OCI-LY7 (cell line): ENCODE data around the gene CPNE2. TPM values are rescaled to one million over a fixed set of nuclear protein-coding genes. Genes with fewer than 3 reads are reported as not detected.

Experiments
- BruUV-seq: library from RNA; stranded (reverse); fragments of 400-500 nt; replicated peaks from 2 replicates; lab custom pipeline; 2021; lab: Mats Ljungman, UMichigan
- CTCF ChIA-PET: fragments of 300-600 bp; sonication (Branson Sonifier 250); formaldehyde crosslinking; loops from one replicate; lab custom pipeline; 2022; ENCODE audit warnings: antibody characterized with exemption; ENCODE audit not compliant: unreplicated experiment; lab: Charles Lee
- POLR2A ChIA-PET: fragments of 300-600 bp; sonication (Branson Sonifier 250); formaldehyde crosslinking; loops from one replicate; lab custom pipeline; 2022; ENCODE audit warnings: antibody characterized with exemption; lab: Charles Lee
- DNase-seq: peaks from one replicate; pipeline ENCODE4 v3.0.0-alpha.2; 2015; ENCODE audit warnings: low spot score
- H2AFZ ChIP-seq: fragments of 200-600 bp; sonication (generic), shearing (Covaris generic); 2 replicates; pipeline ENCODE4 v1.6.1; 2014; ENCODE audit warnings: mild to moderate bottlenecking, antibody characterized with exemption, low read length, moderate library complexity
- H3K27ac ChIP-seq: fragments of 200-600 bp; sonication (generic); 2 replicates; pipeline ENCODE4 v1.5.1; 2014; ENCODE audit warnings: mixed run types, low read depth, mild to moderate bottlenecking, moderate library complexity, low read length, inconsistent platforms; ENCODE audit not compliant: poor library complexity, severe bottlenecking
- H3K36me3 ChIP-seq: fragments of 200-600 bp; sonication (generic); 2 replicates; pipeline ENCODE4 v1.6.1; 2014; ENCODE audit warnings: mild to moderate bottlenecking, antibody characterized with exemption, low read length, moderate library complexity, mixed read lengths; ENCODE audit not compliant: insufficient read depth
- H3K4me1 ChIP-seq: fragments of 200-600 bp; sonication (generic); 2 replicates; pipeline ENCODE4 v1.5.1; 2014; ENCODE audit warnings: mild to moderate bottlenecking, low read length; ENCODE audit not compliant: insufficient read depth, poor library complexity, severe bottlenecking
- H3K4me2 ChIP-seq: fragments of 200-600 bp; sonication (generic); 2 replicates; pipeline ENCODE4 v1.6.1; 2014; ENCODE audit warnings: mild to moderate bottlenecking, low read length
- H3K4me3 ChIP-seq: fragments of 200-600 bp; sonication (generic); 2 replicates; pipeline ENCODE4 v1.5.1; 2014; ENCODE audit warnings: mild to moderate bottlenecking, low read depth, low read length; ENCODE audit not compliant: poor library complexity, severe bottlenecking
- H3K79me2 ChIP-seq: fragments of 200-600 bp; sonication (generic); 2 replicates; pipeline ENCODE4 v1.6.1; 2016; ENCODE audit warnings: low read depth, mild to moderate bottlenecking, low read length, moderate library complexity, mixed read lengths; ENCODE audit not compliant: insufficient read depth
- H3K9me2 ChIP-seq: fragments of 200-600 bp; sonication (generic); 2 replicates; pipeline ENCODE4 v1.6.1; 2016; ENCODE audit warnings: mild to moderate bottlenecking, low read length, mixed read lengths; ENCODE audit not compliant: insufficient read depth
- H3K9me3 ChIP-seq: fragments of 200-600 bp; sonication (generic); 2 replicates; pipeline ENCODE4 v1.6.1; 2014; ENCODE audit warnings: mild to moderate bottlenecking, mixed run types, low read length, mixed read lengths
- H4K20me1 ChIP-seq: fragments of 200-600 bp; sonication (generic); 2 replicates; pipeline ENCODE4 v1.6.1; 2014; ENCODE audit warnings: mild to moderate bottlenecking, antibody characterized with exemption, low read length, moderate library complexity, mixed read lengths; ENCODE audit not compliant: insufficient read depth
- CTCF ChIP-seq: fragments of 200-600 bp; sonication (generic); conservative IDR thresholded peaks from 2 replicates; pipeline ENCODE4 v1.5.1; 2014; ENCODE audit warnings: mild to moderate bottlenecking, antibody characterized with exemption, low read length, moderate library complexity, mixed read lengths
- EZH2phosphoT487 ChIP-seq: fragments of 200-600 bp; sonication (generic); IDR thresholded peaks from 2 replicates; pipeline ENCODE4 v1.6.1; 2018; ENCODE audit warnings: low read depth, borderline replicate concordance, mild to moderate bottlenecking, mixed run types, antibody characterized with exemption, low read length, moderate library complexity, mixed read lengths
- intact Hi-C: fragments of 100-400 bp; cut with micrococcal nuclease; formaldehyde crosslinking; loops from one replicate; pipeline ENCODE4 v1.10.0; 2022; ENCODE audit not compliant: unreplicated experiment
- total RNA-seq, 2 experiments: library from RNA; depleted of rRNA in 1 of 2; stranded (reverse); fragments of >200 nt in 1 of 2; shearing (Covaris generic) in 1 of 2; gene quantifications; 2 replicates each; pipeline ENCODE4 v1.2.3, GENCODE V29; 2014 to 2022

Gene CPNE2
- total RNA-seq, 2 experiments from 2014 or later = 14.4 to 44.7 TPM

GRCh38 chr16:57155702-57156350, 63.4 kb downstream of the CPNE2 start:
- Histone ChIP-seq H3K79me2 (no peaks in the 10 kb centered on the region), H4K20me1 (no peaks in the 10 kb centered on the region), H3K9me3 (no peaks in the 10 kb centered on the region), H3K9me2 (no peaks in the 10 kb centered on the region), H3K4me2 (no peak overlapping the region), H3K36me3 (peaks cover 92% of the 10 kb centered on the region), H2AFZ (no peak overlapping the region), H3K4me3 (no peak overlapping the region), H3K27ac (no peak overlapping the region), H3K4me1 (peaks cover 8% of the 10 kb centered on the region)
- BruUV-seq = no TSS peak
- POLR2A ChIA-PET = interaction anchor here (1.0 to 1.3 kb wide), 3 partner anchors 30 to 58 kb away, joined by 3 to 4 read pairs (median 3); partner anchors contain the start of genes PSME3IP1 and RSPRY1
- no peak for DNase-seq
- TF ChIP-seq CTCF (no peak), EZH2phosphoT487 (no peak)
- intact Hi-C loops = no loop called here
- CTCF ChIA-PET = no interaction called here

GRCh38 chr16:57156351-57156703, 63.9 kb downstream of the CPNE2 start:
- ChIA-PET CTCF (no interaction called here), POLR2A (interaction anchor here (1.0 to 1.3 kb wide), 2 partner anchors 30 to 43 kb away, joined by 3 to 4 read pairs; partner anchors contain the start of genes PSME3IP1 and RSPRY1)
- H3K4me2 ChIP-seq = no peak overlapping the region
- no peak overlapping the region for H3K27ac ChIP-seq
- no peak for TF ChIP-seq CTCF
- no peak for TF ChIP-seq EZH2phosphoT487
- no peak for DNase-seq
- H3K36me3 ChIP-seq = peaks cover 94% of the 10 kb centered on the region
- no peak overlapping the region for H3K4me3 ChIP-seq
- H3K9me3 ChIP-seq = no peaks in the 10 kb centered on the region
- no TSS peak for BruUV-seq
- H3K9me2 ChIP-seq = no peaks in the 10 kb centered on the region
- H3K79me2 ChIP-seq = no peaks in the 10 kb centered on the region
- H3K4me1 ChIP-seq = peaks cover 3% of the 10 kb centered on the region
- H4K20me1 ChIP-seq = no peaks in the 10 kb centered on the region
- intact Hi-C loops = no loop called here
- H2AFZ ChIP-seq = no peak overlapping the region

- BruUV-seq = no TSS peak
- DNase-seq = no peak
- Histone ChIP-seq H3K4me1 (no peaks in the 10 kb centered on the region), H3K27ac (no peak overlapping the region), H2AFZ (no peak overlapping the region), H3K4me2 (no peak overlapping the region), H3K9me3 (no peaks in the 10 kb centered on the region), H3K79me2 (no peaks in the 10 kb centered on the region), H3K4me3 (no peak overlapping the region), H4K20me1 (no peaks in the 10 kb centered on the region), H3K9me2 (no peaks in the 10 kb centered on the region), H3K36me3 (peaks cover 96% of the 10 kb centered on the region)
- CTCF ChIA-PET = no interaction called here
- TF ChIP-seq EZH2phosphoT487 = no peak
- TF ChIP-seq CTCF = no peak
- intact Hi-C loops = no loop called here
- POLR2A ChIA-PET = no interaction called here
Measured at GRCh38 chr16:57157533-57157932, 65.2 kb downstream of the CPNE2 start.
